Measurements from ENCODE around the gene PUSL1.

The PUSL1 gene

GRCh38 chr1:1296070-1297061, 12.0 kb upstream of the PUSL1 start:
- DNase-seq, result no peak

- no peak for DNase-seq
Observed at GRCh38 chr1:1297802-1298424, 10.5 kb upstream of the PUSL1 start.

- DNase-seq, result peak; percentile 18
Observed at GRCh38 chr1:1298861-1299685, 9.3 kb upstream of the PUSL1 start.

- DNase-seq, result peak; percentile 21
Observed at GRCh38 chr1:1299686-1300351, 8.6 kb upstream of the PUSL1 start.

DNA sequence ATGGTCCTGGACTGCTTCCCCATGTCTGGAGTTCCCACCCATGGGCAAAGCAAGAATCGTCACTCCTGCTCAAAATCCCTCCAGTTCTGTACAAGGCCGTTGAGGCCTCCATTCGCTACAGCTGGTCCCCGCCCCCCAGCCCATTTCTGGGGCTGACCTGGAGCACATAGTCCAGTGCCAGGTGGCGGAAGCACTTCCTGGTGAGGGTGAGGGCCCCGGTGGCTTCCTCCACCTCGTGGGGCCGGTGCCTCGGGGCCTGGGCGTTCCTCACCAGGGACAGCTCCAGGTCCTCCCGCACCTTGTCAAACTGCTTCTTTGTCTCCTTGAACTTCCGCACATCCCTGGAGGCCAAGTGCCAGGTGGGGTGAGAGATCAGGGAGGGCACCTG, 8.1 kb upstream of the PUSL1 start:
- no peak for DNase-seq

- DNase-seq, result peak; percentile 12
Observed at GRCh38 chr1:1302006-1302430, 6.4 kb upstream of the PUSL1 start.

GRCh38 chr1:1302951-1303509, 5.4 kb upstream of the PUSL1 start:
- no peak for DNase-seq

- DNase-seq, result no peak
Observed at GRCh38 chr1:1303736-1304135, 4.7 kb upstream of the PUSL1 start.

GRCh38 chr1:1304331-1305299, 3.8 kb upstream of the PUSL1 start:
- DNase-seq, result peak; percentile 53

DNA sequence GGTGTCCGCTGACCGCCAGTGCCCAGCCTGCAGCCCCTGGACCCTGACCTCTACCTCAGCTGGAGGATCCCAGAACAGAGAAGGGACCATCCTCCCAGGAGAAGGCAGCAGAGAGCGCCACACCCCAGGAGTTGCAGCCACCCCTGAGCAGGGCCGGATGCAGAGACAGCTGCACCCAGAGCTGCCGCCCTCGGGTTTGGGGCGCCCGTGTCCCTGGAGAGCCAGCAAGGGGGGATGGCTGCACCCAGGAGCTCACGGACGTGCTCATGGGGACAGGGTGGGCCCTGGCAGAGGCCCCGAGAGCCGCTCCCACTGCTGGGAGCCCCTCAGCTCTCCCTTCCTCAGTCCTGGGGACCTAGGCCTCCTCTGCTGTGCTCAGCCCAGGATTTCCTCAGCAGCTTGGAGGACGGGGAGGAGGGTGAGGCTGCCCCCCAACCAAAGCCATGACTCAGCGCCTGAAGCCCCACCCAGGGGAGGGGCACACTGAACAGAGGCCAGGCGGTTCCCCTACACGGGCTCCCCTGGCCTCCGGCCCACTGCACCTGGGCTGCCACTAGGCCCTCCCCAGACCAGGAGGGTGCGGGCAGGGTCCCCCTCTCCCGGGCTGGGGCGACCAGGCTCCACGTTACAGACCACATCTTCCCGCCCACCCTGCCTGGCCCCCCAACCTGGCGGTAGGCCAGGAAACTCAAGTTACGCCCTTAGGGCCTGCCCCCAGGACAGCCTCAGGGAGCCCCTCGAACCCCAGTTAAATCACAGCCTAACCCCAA, 2.9 kb upstream of the PUSL1 start:
- peak; percentile 60 for DNase-seq

- peak; percentile 12 for DNase-seq
Observed at GRCh38 chr1:1306070-1306660, 2.2 kb upstream of the PUSL1 start.

DNA sequence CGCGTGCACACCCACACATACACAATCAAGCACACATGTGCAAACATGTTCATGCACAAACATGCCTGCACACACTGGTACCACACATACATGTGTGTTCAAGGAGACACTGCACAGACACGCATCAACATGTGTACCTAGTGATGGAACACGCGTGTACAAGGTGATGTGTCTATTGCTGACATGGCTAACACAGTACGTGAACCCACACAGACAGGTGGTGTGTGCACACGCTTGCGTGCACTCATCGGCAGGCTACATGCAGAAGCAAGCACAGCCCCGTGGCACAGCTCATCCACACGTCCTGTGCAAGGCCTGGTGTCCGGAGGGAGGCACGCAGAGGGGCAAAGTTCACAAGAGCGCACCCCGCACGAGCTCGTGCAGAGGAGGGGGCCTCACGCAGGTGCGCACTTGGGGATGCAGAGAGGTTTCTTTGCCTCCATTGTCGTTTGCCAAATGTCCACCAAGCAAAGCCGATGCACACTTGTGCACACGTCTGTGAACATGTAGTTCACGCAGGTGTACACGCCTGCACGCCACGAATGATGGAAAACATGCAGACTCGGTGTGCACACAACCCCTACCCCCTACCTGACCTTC, 1.6 kb upstream of the PUSL1 start:
- no peak for DNase-seq

- DNase-seq, result peak; percentile 66
Observed at GRCh38 chr1:1307261-1307922, 1.0 kb upstream of the PUSL1 start.

GRCh38 chr1:1308756-1309250, 406 bp downstream of the PUSL1 start:
- peak; percentile 31 for DNase-seq

DNA sequence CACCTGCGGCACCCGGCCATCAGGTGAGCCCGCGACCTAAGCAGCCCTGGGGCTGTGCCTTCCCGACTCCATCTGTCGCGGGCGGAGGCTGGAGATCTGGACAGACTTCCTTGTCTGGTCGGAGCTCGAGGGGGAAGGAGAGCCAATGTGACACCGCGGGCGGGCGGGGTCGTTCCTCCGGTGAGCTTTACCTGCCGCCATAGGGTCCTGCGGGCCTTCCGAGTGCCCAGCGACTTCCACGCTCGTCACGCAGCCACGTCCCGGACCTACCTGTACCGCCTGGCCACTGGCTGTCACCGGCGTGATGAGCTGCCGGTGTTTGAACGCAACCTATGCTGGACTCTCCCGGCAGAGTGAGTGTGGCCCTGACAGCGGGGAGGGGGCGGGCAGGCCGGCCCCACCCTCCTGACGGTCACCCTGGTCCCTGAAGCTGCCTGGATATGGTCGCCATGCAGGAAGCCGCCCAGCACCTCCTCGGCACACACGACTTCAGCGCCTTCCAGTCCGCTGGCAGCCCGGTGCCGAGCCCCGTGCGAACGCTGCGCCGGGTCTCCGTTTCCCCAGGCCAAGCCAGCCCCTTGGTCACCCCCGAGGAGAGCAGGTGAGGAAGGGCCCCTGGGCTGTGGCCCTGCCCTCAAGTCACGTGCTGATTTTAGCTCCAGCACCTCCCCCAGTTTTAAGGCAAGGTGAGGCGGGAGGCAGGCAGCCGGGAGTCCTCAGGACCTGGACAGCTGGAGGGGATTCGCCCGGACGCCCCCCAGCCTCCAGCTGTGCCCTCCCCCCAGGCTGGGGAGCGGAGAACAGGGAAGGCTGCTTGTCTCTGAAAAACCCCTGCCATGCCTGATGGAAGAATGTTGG, 1.1 kb downstream of the PUSL1 start:
- peak; percentile 31 for DNase-seq

DNA sequence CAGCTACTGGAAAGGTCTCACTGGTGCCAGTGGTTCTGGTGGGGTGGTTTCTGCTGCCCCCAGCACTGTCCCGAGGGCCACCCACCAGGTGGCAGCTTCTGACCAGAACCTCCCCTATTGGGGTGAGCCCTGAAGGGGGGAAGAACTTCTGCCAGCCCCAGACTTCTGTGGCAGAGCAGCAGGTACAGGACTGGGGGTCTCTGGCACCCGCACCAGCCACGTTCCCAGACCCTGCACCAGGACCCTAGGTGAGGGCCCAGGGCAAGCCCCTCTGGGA, 1.6 kb downstream of the PUSL1 start:
- DNase-seq, result no peak

GRCh38 chr1:1310476-1311053, 2.2 kb downstream of the PUSL1 start:
- no peak for DNase-seq
